SU-DHL-6 (cell line): ENCODE results near the gene GNAQ.

Experiments used
- EZH2phosphoT487 ChIP-seq: fragments of 200-600 bp; sonication (generic), shearing (Covaris generic); conservative IDR thresholded peaks from 2 replicates; pipeline ENCODE4 v1.6.1; 2018; ENCODE audit warnings: mild to moderate bottlenecking, antibody characterized with exemption, low read length, moderate library complexity, mixed read lengths
- TF ChIP-seq, protein P1 (sequence below): fragments of 200-600 bp; sonication (generic); IDR thresholded peaks from one replicate; pipeline ENCODE4 v1.5.1; 2017; ENCODE audit warnings: antibody characterized with exemption, mild to moderate bottlenecking, low read length, moderate library complexity; ENCODE audit not compliant: insufficient read depth, poor library complexity, severe bottlenecking

DNA sequence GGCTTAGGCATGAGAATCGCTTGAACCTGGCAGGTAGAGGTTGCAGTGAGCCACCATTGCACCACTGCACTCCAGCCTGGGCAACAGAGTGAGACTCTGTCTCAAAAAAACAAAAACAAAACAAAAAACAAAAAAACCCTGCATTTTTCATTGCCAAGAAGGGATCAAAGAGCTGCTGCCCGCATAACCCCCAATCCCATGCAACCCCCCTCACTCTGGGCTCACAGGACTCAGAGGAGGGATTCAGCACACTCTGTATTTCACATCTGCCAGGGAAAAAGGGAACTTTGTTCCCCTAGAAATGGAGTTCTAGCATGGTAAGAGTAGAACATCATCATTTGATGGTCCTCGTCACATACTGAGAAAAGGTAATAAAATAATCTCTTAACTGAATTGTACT, 229.5 kb downstream of the GNAQ start:
- TF ChIP-seq, protein P1, sequence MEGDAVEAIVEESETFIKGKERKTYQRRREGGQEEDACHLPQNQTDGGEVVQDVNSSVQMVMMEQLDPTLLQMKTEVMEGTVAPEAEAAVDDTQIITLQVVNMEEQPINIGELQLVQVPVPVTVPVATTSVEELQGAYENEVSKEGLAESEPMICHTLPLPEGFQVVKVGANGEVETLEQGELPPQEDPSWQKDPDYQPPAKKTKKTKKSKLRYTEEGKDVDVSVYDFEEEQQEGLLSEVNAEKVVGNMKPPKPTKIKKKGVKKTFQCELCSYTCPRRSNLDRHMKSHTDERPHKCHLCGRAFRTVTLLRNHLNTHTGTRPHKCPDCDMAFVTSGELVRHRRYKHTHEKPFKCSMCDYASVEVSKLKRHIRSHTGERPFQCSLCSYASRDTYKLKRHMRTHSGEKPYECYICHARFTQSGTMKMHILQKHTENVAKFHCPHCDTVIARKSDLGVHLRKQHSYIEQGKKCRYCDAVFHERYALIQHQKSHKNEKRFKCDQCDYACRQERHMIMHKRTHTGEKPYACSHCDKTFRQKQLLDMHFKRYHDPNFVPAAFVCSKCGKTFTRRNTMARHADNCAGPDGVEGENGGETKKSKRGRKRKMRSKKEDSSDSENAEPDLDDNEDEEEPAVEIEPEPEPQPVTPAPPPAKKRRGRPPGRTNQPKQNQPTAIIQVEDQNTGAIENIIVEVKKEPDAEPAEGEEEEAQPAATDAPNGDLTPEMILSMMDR = no peak
- no peak for TF ChIP-seq EZH2phosphoT487
